ENCODE results near the gene STEAP1.
"Not testable (repeated sequence)": the region's sequence is repeated elsewhere in the genome, so short reads cannot be mapped to it uniquely, and the experiment has no call there.

Gene STEAP1

DNA sequence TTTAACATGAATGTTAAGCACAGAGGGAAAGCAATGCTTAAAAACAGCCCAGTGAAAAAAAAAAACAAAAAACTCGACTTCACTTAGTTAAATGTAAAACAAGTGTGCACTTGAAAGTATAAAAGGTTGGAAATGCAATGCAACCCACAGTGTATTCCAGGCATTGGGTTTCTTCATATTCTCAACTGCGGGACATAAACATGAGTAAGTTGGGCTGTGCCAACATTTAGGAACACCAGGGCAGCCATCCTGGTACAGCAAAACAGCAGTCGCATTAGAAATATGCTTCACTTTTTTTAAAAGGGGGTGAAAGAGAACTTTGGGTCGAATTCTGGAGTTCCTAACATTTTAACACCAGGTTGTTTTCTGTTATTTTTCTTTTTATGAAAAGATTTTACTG is 937 bp downstream of the STEAP1 start:
- H3K4me3 ChIP-seq (ENCODE audit: low read depth, low read length), result no peak overlapping the region
- TF ChIP-seq MYC (IDR thresholded peaks at IDR 0.05; ENCODE audit: low read depth, low read length) (no peak), POLR2A (IDR thresholded peaks at IDR 0.05; ENCODE audit: extremely low read depth, insufficient read length) (no peak)
- TF ChIP-seq, protein P1, sequence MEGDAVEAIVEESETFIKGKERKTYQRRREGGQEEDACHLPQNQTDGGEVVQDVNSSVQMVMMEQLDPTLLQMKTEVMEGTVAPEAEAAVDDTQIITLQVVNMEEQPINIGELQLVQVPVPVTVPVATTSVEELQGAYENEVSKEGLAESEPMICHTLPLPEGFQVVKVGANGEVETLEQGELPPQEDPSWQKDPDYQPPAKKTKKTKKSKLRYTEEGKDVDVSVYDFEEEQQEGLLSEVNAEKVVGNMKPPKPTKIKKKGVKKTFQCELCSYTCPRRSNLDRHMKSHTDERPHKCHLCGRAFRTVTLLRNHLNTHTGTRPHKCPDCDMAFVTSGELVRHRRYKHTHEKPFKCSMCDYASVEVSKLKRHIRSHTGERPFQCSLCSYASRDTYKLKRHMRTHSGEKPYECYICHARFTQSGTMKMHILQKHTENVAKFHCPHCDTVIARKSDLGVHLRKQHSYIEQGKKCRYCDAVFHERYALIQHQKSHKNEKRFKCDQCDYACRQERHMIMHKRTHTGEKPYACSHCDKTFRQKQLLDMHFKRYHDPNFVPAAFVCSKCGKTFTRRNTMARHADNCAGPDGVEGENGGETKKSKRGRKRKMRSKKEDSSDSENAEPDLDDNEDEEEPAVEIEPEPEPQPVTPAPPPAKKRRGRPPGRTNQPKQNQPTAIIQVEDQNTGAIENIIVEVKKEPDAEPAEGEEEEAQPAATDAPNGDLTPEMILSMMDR (IDR thresholded peaks at IDR 0.05; ENCODE audit: low read depth, low read length), result no peak
- TF ChIP-seq, protein P2, sequence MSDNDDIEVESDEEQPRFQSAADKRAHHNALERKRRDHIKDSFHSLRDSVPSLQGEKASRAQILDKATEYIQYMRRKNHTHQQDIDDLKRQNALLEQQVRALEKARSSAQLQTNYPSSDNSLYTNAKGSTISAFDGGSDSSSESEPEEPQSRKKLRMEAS (IDR thresholded peaks at IDR 0.05; ENCODE audit: low read depth, low read length), result no peak
- no peak for DNase-seq (ENCODE audit: low read depth)

DNA sequence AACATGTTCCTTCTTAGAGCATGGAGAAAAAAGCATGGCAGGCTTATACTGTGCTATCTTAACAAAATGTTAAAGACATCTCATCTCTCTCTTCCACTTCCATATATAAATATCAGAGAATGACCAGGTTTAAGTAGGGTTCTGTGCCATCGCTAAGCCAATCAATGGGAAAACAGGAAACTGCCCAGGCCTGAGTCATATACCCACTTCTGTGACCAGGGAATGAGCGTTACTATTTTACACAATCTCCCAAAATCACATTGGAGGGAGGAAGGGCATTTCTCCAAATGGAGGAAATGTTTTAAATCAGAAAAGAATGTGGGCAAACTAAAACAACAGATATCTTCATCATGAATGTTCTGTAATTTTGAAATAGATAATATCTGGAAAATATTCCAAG is 3.1 kb downstream of the STEAP1 start:
- not testable (repeated sequence) for H3K4me3 ChIP-seq (ENCODE audit: low read depth, low read length); DNase-seq (ENCODE audit: low read depth)

DNA sequence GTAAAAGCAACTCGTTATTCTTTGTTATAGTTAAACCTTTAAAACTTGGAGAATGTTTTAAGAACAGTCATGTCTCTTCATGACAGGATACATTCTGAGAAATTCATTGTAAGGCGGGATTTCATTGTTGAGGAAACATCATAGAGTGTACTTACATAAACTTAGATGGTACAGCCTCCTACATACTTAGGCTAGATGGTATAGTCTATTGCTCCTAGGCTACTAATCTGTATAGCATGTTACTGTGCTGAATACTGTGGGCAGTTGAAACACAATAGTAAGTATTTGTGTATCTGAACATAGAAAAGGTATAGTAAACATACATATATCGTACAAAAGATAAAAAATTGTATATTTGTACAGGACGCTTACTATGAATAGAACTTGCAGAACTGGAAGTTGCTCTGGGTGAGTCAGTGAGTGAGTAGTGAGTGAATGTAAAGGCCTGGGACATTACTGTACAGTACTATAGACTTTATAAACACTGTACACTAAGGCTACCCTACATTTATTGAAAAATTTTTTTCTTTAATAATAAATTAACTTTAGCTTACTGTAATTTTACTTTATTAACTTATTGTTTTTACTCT is 3.6 kb downstream of the STEAP1 start:
- not testable (repeated sequence) for H3K4me3 ChIP-seq (ENCODE audit: low read depth, low read length); DNase-seq (ENCODE audit: low read depth)

DNA sequence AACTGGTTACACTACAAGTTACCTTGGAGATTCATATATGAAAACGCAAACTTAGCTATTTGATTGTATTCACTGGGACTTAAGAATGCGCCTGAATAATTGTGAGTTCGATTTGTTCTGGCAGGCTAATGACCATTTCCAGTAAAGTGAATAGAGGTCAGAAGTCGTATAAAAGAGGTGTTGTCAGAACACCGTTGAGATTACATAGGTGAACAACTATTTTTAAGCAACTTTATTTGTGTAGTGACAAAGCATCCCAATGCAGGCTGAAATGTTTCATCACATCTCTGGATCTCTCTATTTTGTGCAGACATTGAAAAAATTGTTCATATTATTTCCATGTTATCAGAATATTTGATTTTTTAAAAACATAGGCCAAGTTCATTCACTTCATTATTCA is 9.3 kb downstream of the STEAP1 start:
- TF ChIP-seq, protein P2 (IDR thresholded peaks at IDR 0.05; ENCODE audit: low read depth, low read length), result no peak
- TF ChIP-seq, protein P1 (IDR thresholded peaks at IDR 0.05; ENCODE audit: low read depth, low read length), result no peak
- TF ChIP-seq POLR2A (IDR thresholded peaks at IDR 0.05; ENCODE audit: extremely low read depth, insufficient read length), result no peak
- no peak overlapping the region for H3K4me3 ChIP-seq (ENCODE audit: low read depth, low read length)
- no peak for DNase-seq (ENCODE audit: low read depth)

DNA sequence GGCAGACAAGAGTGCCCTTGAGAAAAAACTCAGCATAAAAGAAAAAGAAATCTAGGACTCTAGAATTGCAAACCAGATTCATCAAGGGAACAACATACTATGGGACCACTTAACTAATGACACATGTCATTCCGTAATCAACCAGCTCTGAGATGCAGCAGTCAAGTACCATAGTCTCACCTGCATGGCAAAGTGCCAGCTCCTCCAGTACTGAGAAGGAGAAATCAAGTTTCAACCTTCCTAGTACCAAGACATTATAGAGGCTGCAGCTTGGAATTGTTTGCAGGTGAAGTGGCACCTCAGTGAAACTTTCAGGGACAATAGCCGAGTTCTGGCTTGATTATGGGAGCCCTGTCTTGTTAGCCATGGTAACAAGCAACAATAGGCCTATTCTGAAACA is 11.5 kb downstream of the STEAP1 start:
- DNase-seq (ENCODE audit: low read depth), result no peak
- no peak for TF ChIP-seq POLR2A (IDR thresholded peaks at IDR 0.05; ENCODE audit: extremely low read depth, insufficient read length)
- TF ChIP-seq, protein P2 (IDR thresholded peaks at IDR 0.05; ENCODE audit: low read depth, low read length), result no peak
- TF ChIP-seq MYC (IDR thresholded peaks at IDR 0.05; ENCODE audit: low read depth, low read length), result no peak
- TF ChIP-seq, protein P1 (IDR thresholded peaks at IDR 0.05; ENCODE audit: low read depth, low read length), result no peak
- no peak overlapping the region for H3K4me3 ChIP-seq (ENCODE audit: low read depth, low read length)

DNA sequence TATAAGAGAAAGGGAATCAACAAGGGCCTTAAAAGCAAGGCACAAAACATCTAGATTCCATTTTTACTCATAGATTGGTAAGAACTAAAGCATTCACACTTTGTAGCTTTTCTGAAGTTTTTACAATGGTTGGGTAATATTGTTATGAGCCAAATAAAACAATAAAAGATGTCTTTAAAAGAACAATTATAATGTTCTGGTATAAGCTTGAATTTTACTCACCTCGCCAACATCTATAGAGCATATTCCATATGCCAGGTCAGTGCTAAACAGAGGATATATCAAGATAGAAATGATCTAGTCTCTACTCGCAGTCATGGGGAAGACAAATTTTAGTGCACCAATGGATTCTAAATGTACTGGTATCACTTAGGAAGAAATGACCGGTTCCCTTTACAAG is 11.9 kb downstream of the STEAP1 start:
- H3K4me3 ChIP-seq (ENCODE audit: low read depth, low read length), result no peak overlapping the region
- TF ChIP-seq, protein P2 (IDR thresholded peaks at IDR 0.05; ENCODE audit: low read depth, low read length), result no peak
- TF ChIP-seq POLR2A (IDR thresholded peaks at IDR 0.05; ENCODE audit: extremely low read depth, insufficient read length), result no peak
- no peak for TF ChIP-seq MYC (IDR thresholded peaks at IDR 0.05; ENCODE audit: low read depth, low read length)
- TF ChIP-seq, protein P1 (IDR thresholded peaks at IDR 0.05; ENCODE audit: low read depth, low read length), result no peak
- DNase-seq (ENCODE audit: low read depth), result no peak

DNA sequence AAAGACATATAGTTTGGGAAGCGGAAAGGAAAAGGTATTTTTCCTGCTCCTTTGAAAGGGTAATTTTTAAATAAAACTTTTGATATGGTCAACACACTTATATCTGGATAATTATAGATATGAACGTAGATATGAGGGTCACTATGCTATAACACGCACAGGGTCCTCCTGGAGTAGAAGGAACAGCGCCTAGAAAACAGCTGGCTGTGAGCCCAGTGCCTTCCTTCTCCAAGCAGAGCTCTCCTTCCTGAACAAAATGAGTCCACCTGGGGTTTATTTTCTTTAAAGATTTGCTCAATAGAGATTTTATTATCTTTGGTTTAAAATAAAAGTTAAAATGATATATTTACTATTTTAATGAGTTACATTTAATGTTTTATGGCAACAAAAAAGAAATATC is 13.1 kb downstream of the STEAP1 start:
- TF ChIP-seq, protein P2 (IDR thresholded peaks at IDR 0.05; ENCODE audit: low read depth, low read length), result no peak
- TF ChIP-seq POLR2A (IDR thresholded peaks at IDR 0.05; ENCODE audit: extremely low read depth, insufficient read length) (no peak), MYC (IDR thresholded peaks at IDR 0.05; ENCODE audit: low read depth, low read length) (no peak)
- TF ChIP-seq, protein P1 (IDR thresholded peaks at IDR 0.05; ENCODE audit: low read depth, low read length), result no peak
- H3K4me3 ChIP-seq (ENCODE audit: low read depth, low read length), result no peak overlapping the region
- DNase-seq (ENCODE audit: low read depth), result no peak
